NCI-H1694 (cell line): Measurements from ENCODE around the gene EMC1.
"Not testable (repeated sequence)": the region's sequence is repeated elsewhere in the genome, so short reads cannot be mapped to it uniquely, and the experiment has no call there.

Source experiments
- DNase-seq: peaks from one replicate; lab custom pipeline; 2025; lab: John Stamatoyannopoulos, UW

Gene EMC1

GRCh38 chr1:19251305-19252196, at the start of gene EMC1, which contains the start of gene MRTO4:
Gene EMC1, minus strand, starts transcription at chr1:19251524. Its CDS starts 15 bp downstream, at chr1:19251509.
Gene MRTO4, plus strand, starts transcription at chr1:19251805. Its CDS starts 31 bp downstream, at chr1:19251836.
- peak; percentile 31 for DNase-seq

- DNase-seq: no peak
Observed at GRCh38 chr1:19300211-19300610, 48.9 kb upstream of the EMC1 start.

- no peak for DNase-seq
Observed at GRCh38 chr1:19294638-19295037, 43.3 kb upstream of the EMC1 start.

- DNase-seq: no peak
Observed at GRCh38 chr1:19289244-19289643, 37.9 kb upstream of the EMC1 start.

GRCh38 chr1:19288324-19289241, 37.3 kb upstream of the EMC1 start, which contains the start of gene AKR7A3:
Gene AKR7A3, minus strand, starts transcription at chr1:19288770. Its CDS starts 61 bp downstream, at chr1:19288709.
- DNase-seq: not testable (repeated sequence)

- DNase-seq: no peak
Observed at GRCh38 chr1:19287436-19288185, 36.3 kb upstream of the EMC1 start.

- DNase-seq: not testable (repeated sequence)
Observed at GRCh38 chr1:19285807-19286206, 34.5 kb upstream of the EMC1 start.

GRCh38 chr1:19285366-19285765, 34.0 kb upstream of the EMC1 start:
- DNase-seq: not testable (repeated sequence)

- no peak for DNase-seq
Observed at GRCh38 chr1:19284881-19285280, 33.6 kb upstream of the EMC1 start.

- no peak for DNase-seq
Observed at GRCh38 chr1:19283891-19284290, 32.6 kb upstream of the EMC1 start.

GRCh38 chr1:19274636-19275035, 23.3 kb upstream of the EMC1 start:
- DNase-seq: no peak

GRCh38 chr1:19273844-19274531, 22.7 kb upstream of the EMC1 start:
- DNase-seq: not testable (repeated sequence)

GRCh38 chr1:19273106-19273843, 22.0 kb upstream of the EMC1 start:
- no peak for DNase-seq

GRCh38 chr1:19272064-19272463, 20.7 kb upstream of the EMC1 start:
- no peak for DNase-seq

GRCh38 chr1:19270343-19270730, 19.0 kb upstream of the EMC1 start:
- not testable (repeated sequence) for DNase-seq

GRCh38 chr1:19269427-19270342, 18.4 kb upstream of the EMC1 start:
- not testable (repeated sequence) for DNase-seq

- DNase-seq: no peak
Observed at GRCh38 chr1:19268445-19268844, 17.1 kb upstream of the EMC1 start.

- no peak for DNase-seq
Observed at GRCh38 chr1:19262744-19263143, 11.4 kb upstream of the EMC1 start.

- DNase-seq: no peak
Observed at GRCh38 chr1:19262047-19262446, 10.7 kb upstream of the EMC1 start.
